Measurements from ENCODE around the gene PAX8.

The PAX8 gene

GRCh38 chr2:113264713-113265403 is 13.9 kb downstream of the PAX8 start:
- DNase-seq (ENCODE audit: low read depth in 2 of 2) = no peak

- no peak for DNase-seq (ENCODE audit: low read depth in 2 of 2)
Measured at GRCh38 chr2:113263546-113263945, 15.2 kb downstream of the PAX8 start.

GRCh38 chr2:113260991-113261390 is 17.7 kb downstream of the PAX8 start:
- no peak for DNase-seq (ENCODE audit: low read depth in 2 of 2)

GRCh38 chr2:113258471-113259147 is 20.1 kb downstream of the PAX8 start:
- no peak for DNase-seq (ENCODE audit: low read depth in 2 of 2)

- no peak for DNase-seq (ENCODE audit: low read depth in 2 of 2)
Measured at GRCh38 chr2:113257516-113258264, 21.0 kb downstream of the PAX8 start.

- DNase-seq (ENCODE audit: low read depth in 2 of 2) = no peak
Measured at GRCh38 chr2:113255140-113256070, 23.3 kb downstream of the PAX8 start.

- DNase-seq (ENCODE audit: low read depth in 2 of 2) = no peak
Measured at GRCh38 chr2:113253453-113253852, 25.3 kb downstream of the PAX8 start.

- DNase-seq (ENCODE audit: low read depth in 2 of 2) = no peak
Measured at GRCh38 chr2:113252047-113252590, 26.6 kb downstream of the PAX8 start.

GRCh38 chr2:113251118-113251517 is 27.6 kb downstream of the PAX8 start:
- DNase-seq (ENCODE audit: low read depth in 2 of 2) = peak in 1 of 2 donors; percentile 24

GRCh38 chr2:113248997-113249770 is 29.5 kb downstream of the PAX8 start:
- peak; percentile 34 to 50 for DNase-seq (ENCODE audit: low read depth in 2 of 2)

- no peak for DNase-seq (ENCODE audit: low read depth in 2 of 2)
Measured at GRCh38 chr2:113246606-113247005, 32.1 kb downstream of the PAX8 start.

- no peak for DNase-seq (ENCODE audit: low read depth in 2 of 2)
Measured at GRCh38 chr2:113245276-113245711, 33.4 kb downstream of the PAX8 start.

- DNase-seq (ENCODE audit: low read depth in 2 of 2) = no peak
Measured at GRCh38 chr2:113242327-113242726, 36.4 kb downstream of the PAX8 start.

- DNase-seq (ENCODE audit: low read depth in 2 of 2) = peak; percentile 67 to 70
Measured at GRCh38 chr2:113240915-113241911, 37.5 kb downstream of the PAX8 start.

GRCh38 chr2:113240150-113240914 is 38.4 kb downstream of the PAX8 start:
- DNase-seq (ENCODE audit: low read depth in 2 of 2) = no peak

- DNase-seq (ENCODE audit: low read depth in 2 of 2) = no peak
Measured at GRCh38 chr2:113238871-113239839, 39.6 kb downstream of the PAX8 start.

GRCh38 chr2:113237604-113238160 is 41.0 kb downstream of the PAX8 start:
- no peak for DNase-seq (ENCODE audit: low read depth in 2 of 2)
